HepG2 (cell line): ENCODE measurements around the gene PPP2R1B.

Source experiments
- CTCF ChIP-seq: sonication (generic); formaldehyde crosslinking; IDR thresholded peaks from 2 replicates; pipeline ENCODE4 v1.5.0; 2020; ENCODE audit warnings: mild to moderate bottlenecking, missing genetic modification reagents, moderate library complexity
- EP300 ChIP-seq, 3 experiments: sonication (generic) in 1 of 3; formaldehyde crosslinking in 1 of 3; IDR thresholded peaks; 2 replicates each; pipeline versions ENCODE4 v1.5.1 to v1.6.1; 2011 to 2020; ENCODE audit warnings: low read depth in 2 of 3, low read length in 2 of 3, borderline replicate concordance in 1 of 3, improper control_type of control experiment in 1 of 3, mild to moderate bottlenecking in 1 of 3, missing genetic modification reagents in 1 of 3, moderate library complexity in 1 of 3
- FOXP1 ChIP-seq, 2 experiments: fragments of 450-650 bp in 1 of 2; IDR thresholded peaks; 2 replicates each; pipeline ENCODE4 v1.6.1; 2017 to 2018; ENCODE audit warnings: antibody characterized with exemption in 1 of 2
- GABPA ChIP-seq, 2 experiments: IDR thresholded peaks; 2 replicates each; pipeline ENCODE4 v1.6.1; 2011 to 2016; ENCODE audit warnings: low read depth in 2 of 2, low read length in 1 of 2, missing biosample characterization in 1 of 2, missing genetic modification characterization in 1 of 2
- HIVEP1 ChIP-seq: sonication (generic); formaldehyde crosslinking; IDR thresholded peaks from 2 replicates; pipeline ENCODE4 v1.4.0; 2020; ENCODE audit warnings: mild to moderate bottlenecking, missing genetic modification reagents
- MYC ChIP-seq: sonication (generic); formaldehyde crosslinking; IDR thresholded peaks from 2 replicates; pipeline ENCODE4 v1.9.0; 2021; ENCODE audit warnings: missing genetic modification reagents, borderline replicate concordance
- ZNF749 ChIP-seq: sonication (generic); formaldehyde crosslinking; IDR thresholded peaks from 2 replicates; pipeline ENCODE4 v1.8.0; 2022; ENCODE audit warnings: mild to moderate bottlenecking, missing genetic modification reagents, moderate library complexity, borderline replicate concordance
- TF ChIP-seq, protein P1 (sequence below): sonication (generic); formaldehyde crosslinking; IDR thresholded peaks from 2 replicates; pipeline ENCODE4 v1.4.0; 2020; ENCODE audit warnings: missing genetic modification reagents

GRCh38 chr11:111777094-111778046, 11.2 kb upstream of the PPP2R1B start:
- TF ChIP-seq, protein P1, sequence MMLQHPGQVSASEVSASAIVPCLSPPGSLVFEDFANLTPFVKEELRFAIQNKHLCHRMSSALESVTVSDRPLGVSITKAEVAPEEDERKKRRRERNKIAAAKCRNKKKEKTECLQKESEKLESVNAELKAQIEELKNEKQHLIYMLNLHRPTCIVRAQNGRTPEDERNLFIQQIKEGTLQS (CRISPR knock-in tag), result no peak
- TF ChIP-seq FOXP1 (IDR thresholded peaks at IDR 0.05), result no peak
- peak; percentile 42; the same call in 1 of the 2 replicates for TF ChIP-seq FOXP1 (CRISPR knock-in tag; IDR thresholded peaks at IDR 0.05)
- TF ChIP-seq CTCF (CRISPR knock-in tag), result peak; percentile 86
- TF ChIP-seq MYC (CRISPR knock-in tag), result no peak
- TF ChIP-seq EP300 (IDR thresholded peaks at IDR 0.05; ENCODE audit: low read depth in 2 of 2, low read length in 2 of 2), result peak in 1 of 2 experiments; percentile 47; a peak in 2 of 4 replicates
- no peak; the same call in 1 of the 2 replicates for TF ChIP-seq EP300 (CRISPR knock-in tag; IDR thresholded peaks at IDR 0.05; ENCODE audit: borderline replicate concordance)
- no peak for TF ChIP-seq GABPA (IDR thresholded peaks at IDR 0.05; ENCODE audit: low read depth, low read length)
- no peak for TF ChIP-seq GABPA (CRISPR knock-in tag; IDR thresholded peaks at IDR 0.05; ENCODE audit: low read depth)
- no peak for TF ChIP-seq ZNF749
- no peak for TF ChIP-seq HIVEP1 (CRISPR knock-in tag)
